NCI-H748 treated with DMSO at 0.1 percent for 48 hours (cell line): ENCODE results near the gene SHC2.
"Not testable (repeated sequence)": the region's sequence is repeated elsewhere in the genome, so short reads cannot be mapped to it uniquely, and the experiment has no call there.

Experiments used
- DNase-seq: peaks from one replicate; lab custom pipeline; 2025; lab: John Stamatoyannopoulos, UW

Gene SHC2

DNA sequence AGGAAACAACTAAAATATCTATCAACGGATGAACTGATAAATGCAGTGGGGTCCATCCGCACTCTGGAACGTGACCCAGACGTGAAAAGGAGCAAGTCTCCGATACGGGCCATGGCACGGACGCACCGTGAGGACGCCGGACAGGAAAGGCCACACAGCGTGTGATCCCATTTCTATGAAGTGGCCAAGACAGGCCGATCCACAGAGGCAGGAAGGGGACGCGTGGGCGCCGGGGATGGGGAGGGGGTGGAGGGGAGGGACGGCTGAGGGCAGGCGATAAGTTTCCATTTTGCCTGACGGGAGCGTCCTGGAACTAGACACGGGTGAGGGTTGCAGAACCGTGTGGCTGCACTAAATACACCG lies 13.8 kb downstream of the SHC2 start:
- DNase-seq, result no peak

GRCh38 chr19:444677-445210 lies 16.1 kb downstream of the SHC2 start:
- DNase-seq, result no peak

- DNase-seq, result no peak
These were observed 17.8 kb downstream of the SHC2 start for GRCh38 chr19:443005-443404.

DNA sequence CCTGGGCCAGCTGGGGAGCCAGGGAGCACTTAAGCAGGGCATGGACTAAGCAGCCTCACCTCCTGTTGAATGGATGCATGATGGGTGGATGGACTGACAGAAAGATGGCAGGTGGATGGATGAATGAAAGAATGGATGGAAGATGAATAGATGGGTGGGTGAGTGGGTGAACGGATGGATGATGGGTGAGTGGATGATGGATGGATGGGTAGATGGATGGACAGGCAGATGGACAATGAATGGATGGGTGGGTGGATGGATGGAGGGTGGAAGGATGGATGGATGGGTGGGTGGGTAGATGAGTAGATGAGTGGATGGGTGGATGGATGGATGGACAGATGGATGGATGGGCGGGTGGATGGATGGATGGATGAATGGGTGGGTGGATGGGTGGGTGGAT lies 18.7 kb downstream of the SHC2 start:
- DNase-seq, result no peak

DNA sequence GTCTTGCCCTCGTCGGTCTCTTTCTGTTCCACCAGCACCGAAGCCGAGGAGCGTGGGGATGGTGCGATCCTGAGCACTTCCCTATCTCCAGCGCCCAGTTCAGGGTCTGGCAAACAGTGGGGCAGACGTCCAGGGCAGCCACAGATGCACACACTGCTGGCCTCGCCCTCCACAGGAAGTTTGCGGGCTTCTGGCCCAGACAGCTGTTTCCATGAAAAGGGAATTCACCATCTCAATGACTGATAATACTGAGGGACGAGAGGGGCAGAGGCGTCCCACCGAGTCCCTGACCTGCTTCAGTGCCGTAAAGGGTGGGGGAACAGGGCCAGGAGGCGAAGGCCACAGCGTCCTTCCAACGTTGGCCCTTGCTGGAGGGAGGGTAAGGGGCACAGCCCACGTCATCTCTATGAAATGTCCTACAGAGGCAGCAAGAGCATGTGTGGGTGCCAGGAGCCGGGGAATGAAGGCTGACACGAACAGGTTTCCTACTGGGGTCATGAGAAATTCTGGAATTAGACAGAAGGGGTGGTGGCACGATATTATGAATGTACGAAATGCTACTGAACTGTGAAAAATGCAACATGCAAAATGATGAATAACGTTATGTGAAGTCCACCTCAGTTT lies 19.5 kb downstream of the SHC2 start:
- DNase-seq, result no peak

GRCh38 chr19:440391-441212 lies 20.2 kb downstream of the SHC2 start:
- DNase-seq, result no peak

DNA sequence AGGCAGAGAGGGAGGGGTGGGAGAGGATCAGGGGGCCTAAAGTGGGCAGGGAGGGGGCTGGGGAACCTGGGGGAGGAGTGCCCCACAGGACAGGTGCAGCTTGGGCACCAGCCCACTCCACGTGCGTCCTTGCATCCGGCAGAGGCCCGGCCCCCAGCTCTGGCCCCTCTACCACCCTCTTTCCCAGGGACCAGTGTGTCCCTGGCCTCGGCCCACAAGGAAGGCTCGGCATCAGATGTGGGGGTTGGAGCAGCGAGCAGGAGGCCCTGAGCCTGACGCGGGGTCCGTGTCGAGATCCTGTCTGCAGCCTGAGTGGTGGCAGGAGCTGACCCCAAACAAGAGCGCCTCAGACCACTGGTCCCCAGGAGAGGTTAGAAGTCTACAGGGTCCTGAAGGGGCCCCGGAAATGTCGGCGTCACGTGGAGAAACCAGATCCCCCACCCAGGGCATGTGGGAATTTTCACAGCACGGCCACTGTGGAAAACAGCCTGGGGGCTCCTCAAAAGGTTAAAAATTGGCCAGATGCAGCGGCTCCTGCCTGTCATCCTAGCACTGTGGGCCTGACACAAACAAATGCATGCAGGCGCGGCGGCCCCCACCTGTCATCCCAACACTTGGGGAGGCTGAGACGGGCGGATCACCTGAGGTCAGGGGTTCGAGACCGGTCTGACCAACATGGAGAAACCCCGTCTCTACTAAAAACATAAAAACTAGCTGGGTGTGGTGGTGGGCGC lies 21.5 kb downstream of the SHC2 start:
- no peak for DNase-seq

DNA sequence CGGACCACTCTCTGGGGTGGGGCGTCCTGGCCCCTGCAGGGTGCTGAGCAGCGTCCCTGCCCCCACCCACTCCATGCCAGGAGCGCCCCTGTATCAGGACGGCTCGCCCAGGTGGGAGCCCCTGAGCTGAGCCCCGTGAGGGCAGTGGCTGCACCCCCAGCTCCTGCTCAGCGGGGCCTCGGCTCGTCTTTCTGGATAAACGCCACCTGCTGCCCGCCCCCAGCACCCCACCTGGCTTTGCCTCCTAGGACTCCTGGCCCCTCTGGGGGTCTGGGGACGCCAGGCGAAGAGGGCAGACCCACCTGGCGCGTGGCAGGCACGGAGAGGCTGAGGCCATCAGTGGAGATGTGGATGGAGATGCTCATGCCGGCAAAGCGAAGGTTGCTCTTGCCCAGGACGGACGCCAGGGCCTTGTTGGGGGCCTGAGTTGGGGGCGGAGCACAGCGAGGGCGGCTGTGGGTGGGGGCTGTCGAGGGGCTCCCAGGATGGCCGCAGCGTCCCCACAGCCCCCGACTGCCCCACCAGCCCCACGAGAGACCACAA lies 22.3 kb downstream of the SHC2 start:
- DNase-seq, result no peak

- DNase-seq, result no peak
These were observed 23.8 kb downstream of the SHC2 start for GRCh38 chr19:437041-437440.

- DNase-seq, result no peak
These were observed 24.4 kb downstream of the SHC2 start for GRCh38 chr19:436413-436950.

DNA sequence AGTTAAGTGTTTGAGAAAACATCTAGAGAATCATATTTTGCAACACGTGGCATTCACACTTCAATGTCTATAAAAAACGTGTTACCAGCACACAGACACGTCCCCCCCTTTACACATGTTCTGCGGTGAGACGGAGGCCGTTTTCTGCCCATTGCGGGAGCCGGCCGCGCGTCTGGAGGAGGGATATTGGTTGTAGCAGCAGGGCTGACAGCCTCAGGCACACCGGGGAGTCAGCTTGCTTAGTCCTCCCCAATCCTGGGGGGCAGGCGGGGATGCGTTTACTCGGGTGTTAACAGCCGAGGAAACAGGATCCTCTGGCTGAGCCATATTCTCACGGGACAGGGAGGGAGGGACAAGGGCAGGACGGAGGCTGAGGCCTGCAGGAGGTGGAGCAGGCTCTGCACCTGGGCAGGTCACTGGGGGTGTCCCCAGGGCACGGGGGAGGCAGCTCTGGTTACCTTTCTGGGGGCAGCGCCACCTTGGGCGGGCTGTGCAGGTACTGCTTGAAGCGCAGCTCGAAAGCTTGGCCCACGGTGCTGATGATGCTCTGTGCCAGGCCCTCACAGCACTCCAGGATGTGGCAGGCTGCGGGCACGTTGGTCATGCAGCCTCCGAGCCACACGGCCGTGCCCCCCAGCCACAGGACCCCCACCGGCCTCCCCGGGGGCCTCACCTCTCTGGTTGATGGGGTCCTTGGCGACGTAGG lies 25.0 kb downstream of the SHC2 start:
- no peak for DNase-seq

DNA sequence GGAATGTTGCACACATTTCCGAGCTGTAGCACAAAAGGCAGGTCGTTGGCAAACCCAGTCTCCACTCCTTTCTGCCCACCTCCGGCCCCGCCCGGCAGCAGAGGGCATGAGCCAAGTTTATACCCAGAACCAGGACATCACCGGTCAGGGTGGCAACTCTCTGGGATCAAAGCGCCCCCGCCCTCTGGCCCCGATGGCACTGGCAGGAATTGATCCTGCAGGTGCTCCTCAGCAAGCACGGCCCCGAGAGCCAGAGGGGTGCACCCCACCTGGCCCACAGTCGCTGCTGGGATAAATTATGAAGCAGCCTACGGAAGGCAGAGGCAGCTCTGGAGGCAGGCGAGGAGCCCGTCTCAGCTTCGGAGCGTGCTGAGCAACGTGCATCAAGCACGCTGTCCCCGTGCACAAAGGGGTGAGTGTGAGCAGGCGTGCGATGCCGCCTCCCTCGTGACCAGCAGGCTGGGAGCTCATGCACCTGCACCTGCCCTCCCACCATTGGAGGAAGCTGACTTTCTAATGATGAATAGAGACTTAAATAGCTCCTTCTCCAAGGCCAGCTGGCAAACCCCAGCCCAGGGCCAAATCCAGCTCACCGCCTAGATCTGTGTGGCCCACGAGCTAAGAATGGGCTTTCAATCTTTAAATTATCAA lies 25.7 kb downstream of the SHC2 start:
- no peak for DNase-seq

DNA sequence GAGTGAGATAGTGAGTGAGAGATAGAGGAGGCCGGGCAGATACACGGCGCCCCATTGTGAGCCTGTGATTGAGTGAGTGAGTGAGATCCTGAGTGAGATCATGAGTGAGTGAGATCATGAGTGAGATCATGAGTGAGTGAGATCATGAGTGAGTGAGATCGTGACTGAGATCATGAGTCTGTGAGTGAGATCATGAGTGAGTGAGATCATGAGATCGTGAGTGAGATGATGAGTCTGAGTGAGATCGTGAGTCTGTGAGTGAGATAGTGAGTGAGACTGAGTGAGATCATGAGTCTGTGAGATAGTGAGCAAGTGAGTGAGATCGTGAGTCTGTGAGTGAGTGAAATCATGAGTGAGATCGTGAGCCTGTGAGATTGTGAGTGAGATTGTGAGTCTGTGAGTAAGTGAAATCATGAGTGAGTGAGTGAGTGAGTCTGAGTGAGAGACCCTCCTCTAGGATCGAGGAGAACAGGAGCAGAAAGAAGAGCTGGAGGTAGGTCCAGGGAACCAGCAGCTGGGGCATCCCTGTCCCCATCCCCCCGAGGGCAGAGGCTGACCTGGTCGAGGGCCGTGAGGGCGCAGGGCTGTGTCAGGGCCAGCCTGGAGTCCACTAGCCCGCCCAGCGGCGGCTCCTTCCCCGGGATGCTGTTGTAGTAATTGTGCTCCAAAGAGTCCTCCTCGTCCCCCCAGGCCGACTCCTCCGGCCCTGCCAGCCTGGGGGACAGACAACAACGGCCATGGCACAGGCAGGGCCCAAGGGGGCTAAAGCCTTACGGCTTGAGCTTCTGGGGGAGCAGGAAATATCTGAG lies 26.5 kb downstream of the SHC2 start:
- no peak for DNase-seq

DNA sequence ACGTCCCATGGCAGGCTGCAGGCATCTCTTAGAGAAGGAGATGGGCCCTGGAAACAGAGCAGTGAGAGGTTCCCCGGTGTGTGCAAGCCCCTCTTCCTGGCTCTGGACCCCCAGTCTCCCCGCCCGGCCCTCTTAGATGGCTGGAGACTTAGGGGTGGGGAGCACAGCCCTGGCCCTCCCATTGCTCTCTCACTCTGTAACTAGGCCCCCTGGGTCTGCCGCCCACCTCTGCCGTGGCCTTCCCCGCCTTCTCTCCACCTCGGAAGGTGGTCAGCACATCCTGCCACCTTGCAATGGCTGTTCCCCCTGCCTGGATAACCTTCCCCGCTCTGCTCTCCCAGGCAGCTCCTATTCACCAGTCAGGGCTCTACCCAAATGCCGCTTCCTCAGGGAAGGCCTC lies 30.1 kb downstream of the SHC2 start:
- DNase-seq, result no peak

DNA sequence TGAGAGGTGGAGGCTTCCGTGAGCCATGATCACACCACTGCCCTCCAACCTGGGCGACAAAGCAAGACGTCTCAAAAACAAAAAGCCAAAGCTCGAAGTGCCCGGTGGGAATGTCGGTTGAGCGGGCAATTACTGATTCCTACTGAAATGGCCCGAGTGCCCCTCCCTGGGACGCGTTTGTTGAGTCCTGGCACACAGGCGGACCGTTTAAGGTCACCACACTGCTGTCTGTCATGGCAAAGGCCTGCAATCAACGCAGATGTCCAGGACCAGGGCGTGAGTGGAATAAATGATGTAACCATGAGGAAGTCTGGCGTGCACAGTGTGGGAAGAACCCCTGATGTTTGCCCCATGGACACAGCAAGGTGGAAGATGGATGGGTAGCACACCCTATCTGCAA lies 32.7 kb downstream of the SHC2 start:
- DNase-seq, result no peak

- not testable (repeated sequence) for DNase-seq
These were observed 33.2 kb downstream of the SHC2 start for GRCh38 chr19:427675-428074.

DNA sequence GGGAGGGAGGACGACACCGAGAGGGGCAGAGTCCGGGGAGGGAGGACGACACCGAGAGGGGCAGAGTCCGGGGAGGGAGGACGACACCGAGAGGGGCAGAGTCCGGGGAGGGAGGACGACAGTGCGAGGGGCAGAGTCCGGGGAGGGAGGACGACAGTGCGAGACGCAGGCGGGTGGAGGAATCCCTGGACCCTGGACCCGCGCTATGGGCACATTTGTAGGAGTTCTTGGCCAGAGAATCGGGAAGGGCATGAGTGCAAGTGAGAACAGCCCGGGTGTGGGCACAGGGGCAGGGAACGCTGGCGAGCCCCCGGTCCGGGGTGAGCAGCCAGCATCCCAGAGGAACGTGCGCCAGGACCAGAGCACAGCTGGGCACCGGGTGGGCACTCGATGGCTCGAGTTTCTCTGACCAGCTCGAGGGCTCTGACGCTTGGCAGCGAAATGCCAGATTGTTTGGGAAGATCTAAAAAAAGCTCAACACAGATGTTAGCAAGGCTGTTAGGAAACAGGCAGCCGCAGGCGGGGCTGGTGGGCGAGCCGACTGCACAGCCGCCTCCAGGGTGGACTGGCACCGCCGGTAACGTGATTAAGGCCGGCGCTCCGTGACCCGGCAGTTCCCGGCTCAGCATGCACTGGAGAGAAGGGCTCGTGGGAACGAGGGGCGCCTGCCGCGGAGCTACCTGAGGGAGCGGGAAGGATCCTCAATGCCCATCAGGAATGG lies 33.9 kb downstream of the SHC2 start:
- DNase-seq, result no peak

DNA sequence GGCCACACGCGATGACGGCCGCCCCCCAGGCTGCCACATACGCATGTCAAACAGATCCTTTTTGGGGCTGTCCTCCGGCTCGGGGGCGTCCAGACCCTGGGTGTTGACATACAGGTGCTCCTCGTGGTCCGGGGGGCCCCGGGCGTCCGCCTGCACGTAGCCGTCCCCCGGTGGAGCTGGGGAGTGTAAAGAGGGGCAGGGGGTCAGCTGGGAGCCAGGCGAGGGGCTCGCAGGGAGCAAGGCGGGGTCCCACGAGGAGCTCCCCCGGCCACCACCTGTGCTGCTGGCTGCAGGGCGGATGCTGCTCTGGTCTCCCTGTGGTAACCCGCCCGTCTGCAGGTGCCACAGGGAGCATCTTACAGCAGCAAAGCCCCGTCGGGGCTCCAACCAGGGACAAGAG lies 35.8 kb downstream of the SHC2 start:
- DNase-seq, result no peak

GRCh38 chr19:424546-424945 lies 36.3 kb downstream of the SHC2 start:
- DNase-seq, result no peak
